Measurements from ENCODE around the gene CLCN5.

CLCN5 gene

GRCh38 chrX:50107470-50107869, 185.1 kb downstream of the CLCN5 start:
- Histone ChIP-seq H3K9me3 (replicated peaks; ENCODE audit: insufficient read depth, low read length) (no peaks in the 10 kb centered on the region), H3K4me1 (ENCODE audit: low read length) (peaks cover 6% of the 10 kb centered on the region; the same call in 1 of the 2 replicates), H4K20me1 (ENCODE audit: insufficient read depth, low read length) (no peaks in the 10 kb centered on the region), H3K9me2 (replicated peaks; ENCODE audit: insufficient read depth, low read length) (no peaks in the 10 kb centered on the region), H3K79me2 (ENCODE audit: low read length) (no peaks in the 10 kb centered on the region), H3K27ac (ENCODE audit: low read length) (no peak overlapping the region), H3K27me3 (replicated peaks; ENCODE audit: insufficient read depth, low read length) (no peaks in the 10 kb centered on the region), H3K9ac (ENCODE audit: low read length) (no peak overlapping the region), H3K4me2 (ENCODE audit: low read depth, low read length) (no peak overlapping the region), H3K36me3 (replicated peaks; ENCODE audit: insufficient read depth, low read length) (no peaks in the 10 kb centered on the region), H2AFZ (ENCODE audit: low read length) (no peak overlapping the region), H3F3A (ENCODE audit: insufficient read depth, low read length) (no peaks in the 10 kb centered on the region), H3K4me3 (ENCODE audit: low read length) (no peak overlapping the region)
- TF ChIP-seq CTCF (IDR thresholded peaks at IDR 0.05; ENCODE audit: low read length) (no peak), EZH2phosphoT487 (IDR thresholded peaks at IDR 0.05; ENCODE audit: low read length) (no peak), EZH2 (optimal IDR thresholded peaks at IDR 0.05; ENCODE audit: low read depth, low read length) (no peak)
- no peak for DNase-seq

GRCh38 chrX:50108264-50108663, 185.9 kb downstream of the CLCN5 start:
- no peak for DNase-seq
- Histone ChIP-seq H2AFZ (ENCODE audit: low read length) (no peak overlapping the region), H3K4me1 (ENCODE audit: low read length) (peaks cover 3% of the 10 kb centered on the region; the same call in 1 of the 2 replicates), H3K4me3 (ENCODE audit: low read length) (no peak overlapping the region), H3K9ac (ENCODE audit: low read length) (no peak overlapping the region), H3K9me3 (replicated peaks; ENCODE audit: insufficient read depth, low read length) (no peaks in the 10 kb centered on the region), H3K36me3 (replicated peaks; ENCODE audit: insufficient read depth, low read length) (no peaks in the 10 kb centered on the region), H3K27me3 (replicated peaks; ENCODE audit: insufficient read depth, low read length) (no peaks in the 10 kb centered on the region), H3K27ac (ENCODE audit: low read length) (no peak overlapping the region), H3K9me2 (replicated peaks; ENCODE audit: insufficient read depth, low read length) (no peaks in the 10 kb centered on the region), H4K20me1 (ENCODE audit: insufficient read depth, low read length) (no peaks in the 10 kb centered on the region), H3K79me2 (ENCODE audit: low read length) (no peaks in the 10 kb centered on the region), H3F3A (ENCODE audit: insufficient read depth, low read length) (no peaks in the 10 kb centered on the region), H3K4me2 (ENCODE audit: low read depth, low read length) (no peak overlapping the region)
- TF ChIP-seq EZH2phosphoT487 (IDR thresholded peaks at IDR 0.05; ENCODE audit: low read length) (no peak), CTCF (IDR thresholded peaks at IDR 0.05; ENCODE audit: low read length) (no peak), EZH2 (optimal IDR thresholded peaks at IDR 0.05; ENCODE audit: low read depth, low read length) (no peak)

GRCh38 chrX:50111742-50112141, 189.3 kb downstream of the CLCN5 start:
- Histone ChIP-seq H3K4me1 (ENCODE audit: low read length) (no peaks in the 10 kb centered on the region), H3F3A (ENCODE audit: insufficient read depth, low read length) (no peaks in the 10 kb centered on the region), H3K36me3 (replicated peaks; ENCODE audit: insufficient read depth, low read length) (no peaks in the 10 kb centered on the region), H3K27ac (ENCODE audit: low read length) (no peak overlapping the region), H3K9ac (ENCODE audit: low read length) (no peak overlapping the region), H4K20me1 (ENCODE audit: insufficient read depth, low read length) (no peaks in the 10 kb centered on the region), H3K27me3 (replicated peaks; ENCODE audit: insufficient read depth, low read length) (no peaks in the 10 kb centered on the region), H3K4me3 (ENCODE audit: low read length) (no peak overlapping the region), H3K79me2 (ENCODE audit: low read length) (no peaks in the 10 kb centered on the region), H3K4me2 (ENCODE audit: low read depth, low read length) (no peak overlapping the region), H3K9me2 (replicated peaks; ENCODE audit: insufficient read depth, low read length) (no peaks in the 10 kb centered on the region), H3K9me3 (replicated peaks; ENCODE audit: insufficient read depth, low read length) (no peaks in the 10 kb centered on the region), H2AFZ (ENCODE audit: low read length) (no peak overlapping the region)
- TF ChIP-seq EZH2 (optimal IDR thresholded peaks at IDR 0.05; ENCODE audit: low read depth, low read length) (no peak), EZH2phosphoT487 (IDR thresholded peaks at IDR 0.05; ENCODE audit: low read length) (no peak), CTCF (IDR thresholded peaks at IDR 0.05; ENCODE audit: low read length) (no peak)
- DNase-seq: no peak
